Activated CD4-positive, alpha-beta T cell treated with anti-CD3 and anti-CD28 coated beads, Interleukin-2, amount 50 U/mL, for 24 hours (primary cell): Measurements from ENCODE around the gene CDKN3.
"Not testable (repeated sequence)": the region's sequence is repeated elsewhere in the genome, so short reads cannot be mapped to it uniquely, and the experiment has no call there.

Experiments used
- DNase-seq, 2 donors: peaks; one replicate each; pipeline ENCODE4 v3.0.0-alpha.2; 2020; ENCODE audit warnings: low read depth in 1 of 2, low spot score in 1 of 2

CDKN3 gene

GRCh38 chr14:54370323-54371198 is 26.2 kb upstream of the CDKN3 start:
- DNase-seq, result no peak

- no peak for DNase-seq
Measured at GRCh38 chr14:54374117-54374884, 22.5 kb upstream of the CDKN3 start.

GRCh38 chr14:54377501-54377900 is 19.3 kb upstream of the CDKN3 start:
- no peak for DNase-seq

- not testable (repeated sequence) for DNase-seq
Measured at GRCh38 chr14:54378893-54379292, 17.9 kb upstream of the CDKN3 start.

- not testable (repeated sequence) for DNase-seq
Measured at GRCh38 chr14:54380558-54380957, 16.2 kb upstream of the CDKN3 start.

GRCh38 chr14:54381821-54382220 is 15.0 kb upstream of the CDKN3 start:
- no peak for DNase-seq

- no peak for DNase-seq
Measured at GRCh38 chr14:54383835-54384234, 13.0 kb upstream of the CDKN3 start.

- DNase-seq, result no peak
Measured at GRCh38 chr14:54385556-54385955, 11.3 kb upstream of the CDKN3 start.

- DNase-seq, result no peak
Measured at GRCh38 chr14:54387328-54387727, 9.5 kb upstream of the CDKN3 start.

- no peak for DNase-seq
Measured at GRCh38 chr14:54392131-54392859, 4.5 kb upstream of the CDKN3 start.

- DNase-seq, result not testable (repeated sequence)
Measured at GRCh38 chr14:54392986-54393884, 3.6 kb upstream of the CDKN3 start.

GRCh38 chr14:54394596-54394995 is 2.2 kb upstream of the CDKN3 start:
- DNase-seq, result no peak

GRCh38 chr14:54395284-54395683 is 1.5 kb upstream of the CDKN3 start:
- DNase-seq, result no peak

- no peak for DNase-seq
Measured at GRCh38 chr14:54395716-54396115, 1.1 kb upstream of the CDKN3 start.

GRCh38 chr14:54396183-54396492 is 669 bp upstream of the CDKN3 start:
- no peak for DNase-seq

- DNase-seq, result no peak
Measured at GRCh38 chr14:54399560-54399959, 2.8 kb downstream of the CDKN3 start.

- not testable (repeated sequence) for DNase-seq
Measured at GRCh38 chr14:54403401-54404005, 6.7 kb downstream of the CDKN3 start.

- DNase-seq, result no peak
Measured at GRCh38 chr14:54410215-54410614, 13.4 kb downstream of the CDKN3 start.

GRCh38 chr14:54411371-54411770 is 14.6 kb downstream of the CDKN3 start:
- DNase-seq, result no peak

GRCh38 chr14:54420478-54421142 is 23.8 kb downstream of the CDKN3 start:
- DNase-seq, result no peak
